HepG2 (cell line): Measurements from ENCODE around the gene PDRG1. TPM values are rescaled to one million over a fixed set of nuclear protein-coding genes. Genes with fewer than 3 reads are reported as not detected.

Experiments
- ATAC-seq: fragments of 200-7000 bp; cut with Tn5 transposase; 3 replicates; pipeline ENCODE4 v1.9.1; 2020; ENCODE audit warnings: mild to moderate bottlenecking, moderate library complexity
- BruUV-seq: library from RNA; stranded (reverse); fragments of 400-500 nt; replicated peaks from 2 replicates; lab custom pipeline; 2021; lab: Mats Ljungman, UMichigan
- CTCF ChIA-PET: fragments of 300-600 bp; formaldehyde crosslinking; extraction: SDS; loops from one replicate; lab custom pipeline; 2021; ENCODE audit warnings: low total read pairs, inconsistent platforms, low intra/inter-chr PET ratio; lab: Yijun Ruan, JAX
- POLR2A ChIA-PET: fragments of 350-600 bp; sonication (Branson Sonifier 250); formaldehyde crosslinking; loops from one replicate; lab custom pipeline; 2020; ENCODE audit warnings: antibody characterized with exemption, inconsistent platforms; lab: Yijun Ruan, JAX
- DNase-seq: peaks from one replicate; pipeline ENCODE4 v3.0.0-alpha.2; 2015; ENCODE audit warnings: low spot score
- FAIRE-seq: peaks from 3 replicates; lab custom pipeline; 2011; peaks lifted over from hg19 to GRCh38; lab: Jason Lieb, UNC
- H2AFZ ChIP-seq: one replicate; pipeline ENCODE4 v1.6.1; 2011; ENCODE audit warnings: low read length, inconsistent platforms
- H3K27ac ChIP-seq: fragments of 300-600 bp; 3 replicates; pipeline ENCODE4 v1.8.0; 2011; ENCODE audit warnings: mixed run types, mild to moderate bottlenecking, mixed read lengths, low read length, inconsistent platforms; ENCODE audit not compliant: insufficient read depth; ENCODE audit errors: extremely low read length
- H3K27me3 ChIP-seq, 2 experiments: fragments of 200-600 bp in 1 of 2; 2 replicates in 1 of 2; 3 replicates in 1 of 2; pipeline versions ENCODE4 v1.6.0 to v1.8.0; 2011; ENCODE audit warnings: low read length in 2 of 2, mild to moderate bottlenecking in 2 of 2, moderate library complexity in 2 of 2, inconsistent platforms in 1 of 2; ENCODE audit not compliant: insufficient read depth in 2 of 2, control insufficient read depth in 1 of 2
- H3K36me3 ChIP-seq, 2 experiments: fragments of 200-600 bp in 1 of 2; replicated peaks in 1 of 2; 2 replicates in 1 of 2; 3 replicates in 1 of 2; pipeline versions ENCODE4 v1.5.1 to v1.8.0; 2011; ENCODE audit warnings: low read length in 2 of 2, inconsistent platforms in 1 of 2; ENCODE audit not compliant: insufficient read depth in 2 of 2, control insufficient read depth in 1 of 2
- H3K4me1 ChIP-seq: 2 replicates; pipeline ENCODE4 v1.5.1; 2012; ENCODE audit warnings: low read length, inconsistent platforms; ENCODE audit not compliant: insufficient read depth
- H3K4me2 ChIP-seq: 2 replicates; pipeline ENCODE4 v1.6.0; 2011; ENCODE audit warnings: low read depth, low read length, inconsistent platforms
- H3K4me3 ChIP-seq, 3 experiments: fragments of 200-600 bp in 1 of 3; sonication (generic), shearing (Covaris generic) in 1 of 3; replicated peaks in 1 of 3; 2 replicates each; pipeline ENCODE4 v1.5.1; 2011 to 2016; ENCODE audit warnings: low read length in 3 of 3, inconsistent platforms in 2 of 3, low read depth in 2 of 3, mild to moderate bottlenecking in 2 of 3, control low read depth in 1 of 3, mixed read lengths in 1 of 3; ENCODE audit not compliant: insufficient read depth in 1 of 3
- H3K79me2 ChIP-seq: one replicate; pipeline ENCODE4 v1.6.1; 2011; ENCODE audit warnings: low read length, inconsistent platforms; ENCODE audit not compliant: insufficient read depth
- H3K9ac ChIP-seq: 2 replicates; pipeline ENCODE4 v1.6.0; 2011; ENCODE audit warnings: mild to moderate bottlenecking, low read depth, low read length, inconsistent platforms; ENCODE audit not compliant: insufficient read depth
- H3K9me3 ChIP-seq: 2 replicates; pipeline ENCODE4 v1.5.1; 2012; ENCODE audit warnings: mild to moderate bottlenecking, low read length
- H4K20me1 ChIP-seq: 2 replicates; pipeline ENCODE4 v1.6.0; 2011; ENCODE audit warnings: inconsistent platforms, mild to moderate bottlenecking, low read length, moderate library complexity; ENCODE audit not compliant: insufficient read depth
- DR1 ChIP-seq: sonication (generic); formaldehyde crosslinking; IDR thresholded peaks from 2 replicates; pipeline ENCODE4 v1.8.0; 2021; ENCODE audit warnings: mild to moderate bottlenecking, missing genetic modification reagents, inconsistent platforms
- GATAD1 ChIP-seq: IDR thresholded peaks from 2 replicates; pipeline ENCODE4 v1.6.1; 2016; ENCODE audit warnings: missing genetic modification reagents, missing compliant biosample characterization
- GPN1 ChIP-seq: sonication (generic); formaldehyde crosslinking; IDR thresholded peaks from 2 replicates; pipeline ENCODE4 v1.5.1; 2020; ENCODE audit warnings: missing genetic modification reagents, borderline replicate concordance
- HDAC2 ChIP-seq: sonication (generic); formaldehyde crosslinking; IDR thresholded peaks from 2 replicates; pipeline ENCODE4 v1.4.0; 2020; ENCODE audit warnings: missing genetic modification reagents
- HNRNPUL1 ChIP-seq: fragments of 200-400 bp; formaldehyde crosslinking; IDR thresholded peaks from 2 replicates; pipeline ENCODE4 v1.6.1; 2017; ENCODE audit warnings: low read depth, mild to moderate bottlenecking, low read length, moderate library complexity
- HOXD1 ChIP-seq: sonication (generic); formaldehyde crosslinking; IDR thresholded peaks from 2 replicates; pipeline ENCODE4 v1.5.0; 2020; ENCODE audit warnings: missing genetic modification reagents
- KLF15 ChIP-seq: sonication (generic); formaldehyde crosslinking; IDR thresholded peaks from 2 replicates; pipeline ENCODE4 v1.8.1; 2023; ENCODE audit warnings: borderline replicate concordance, mild to moderate bottlenecking, inconsistent platforms, missing genetic modification reagents, mixed read lengths
- NCOA1 ChIP-seq: sonication (generic); formaldehyde crosslinking; IDR thresholded peaks from 2 replicates; pipeline ENCODE4 v1.9.0; 2021; ENCODE audit warnings: missing genetic modification reagents
- POLR2G ChIP-seq: fragments of 200-400 bp; formaldehyde crosslinking; IDR thresholded peaks from 2 replicates; pipeline ENCODE4 v1.6.1; 2018; ENCODE audit warnings: mild to moderate bottlenecking, low read depth, low read length, moderate library complexity
- PTBP1 ChIP-seq: fragments of 200-400 bp; formaldehyde crosslinking; IDR thresholded peaks from 2 replicates; pipeline ENCODE4 v1.6.1; 2018; ENCODE audit warnings: low read length, low read depth; ENCODE audit not compliant: poor library complexity, severe bottlenecking
- RCOR2 ChIP-seq: IDR thresholded peaks from 2 replicates; pipeline ENCODE4 v1.6.1; 2016; ENCODE audit warnings: missing biosample characterization, missing genetic modification reagents
- ZFP36 ChIP-seq: fragments of 150-350 bp; IDR thresholded peaks from 2 replicates; pipeline ENCODE4 v1.6.1; 2018; ENCODE audit warnings: borderline replicate concordance, low read length, low read depth; ENCODE audit not compliant: partially characterized antibody
- ZNF296 ChIP-seq: sonication (generic); formaldehyde crosslinking; conservative IDR thresholded peaks from 2 replicates; pipeline ENCODE4 v1.5.0; 2020; ENCODE audit warnings: mild to moderate bottlenecking, missing genetic modification reagents
- ZNF382 ChIP-seq: sonication (generic); formaldehyde crosslinking; IDR thresholded peaks from 2 replicates; pipeline ENCODE4 v1.5.0; 2020; ENCODE audit warnings: missing genetic modification reagents, mild to moderate bottlenecking, borderline replicate concordance
- ZNF547 ChIP-seq: sonication (generic); formaldehyde crosslinking; IDR thresholded peaks from 2 replicates; pipeline ENCODE4 v1.5.1; 2020; ENCODE audit warnings: mild to moderate bottlenecking, missing genetic modification reagents
- ZNF550 ChIP-seq: sonication (generic); formaldehyde crosslinking; IDR thresholded peaks from 2 replicates; pipeline ENCODE4 v1.4.0; 2020; ENCODE audit warnings: mild to moderate bottlenecking, missing genetic modification reagents, borderline replicate concordance
- ZNF589 ChIP-seq: sonication (generic); formaldehyde crosslinking; conservative IDR thresholded peaks from 2 replicates; pipeline ENCODE4 v1.8.0; 2022; ENCODE audit warnings: mild to moderate bottlenecking, moderate library complexity, missing genetic modification reagents
- ZSCAN30 ChIP-seq: sonication (generic); formaldehyde crosslinking; IDR thresholded peaks from 2 replicates; pipeline ENCODE4 v1.5.0; 2020; ENCODE audit warnings: mild to moderate bottlenecking, missing genetic modification reagents
- WGBS: methylation state at CpG from one replicate; pipeline ENCODE4 v1.1.6; 2017; ENCODE audit warnings: low lambda C conversion rate; 5-methylcytosine and 5-hydroxymethylcytosine counted together
- in situ Hi-C: cut with HindIII; loops from 2 replicates; pipeline ENCODE4 v1.10.0; 2017; ENCODE audit warnings: low pct_unique_long_range_greater_than_20kb; ENCODE audit not compliant: extremely low pct_ligation_motif_present
- intact Hi-C: fragments of 100-400 bp; cut with micrococcal nuclease; formaldehyde crosslinking; loops from one replicate; pipeline ENCODE4 v1.10.0; 2022; ENCODE audit not compliant: unreplicated experiment
- polyA plus RNA-seq, 8 experiments: library from polyadenylated mRNA; depleted of rRNA in 3 of 8; stranded (reverse) in 7 of 8; unstranded in 1 of 8; fragments of >200 nt; fragmentation: Illumina TruSeq in 4 of 8; extraction: Trizol in 4 of 8; gene quantifications; 2 replicates each; pipeline versions ENCODE4 v1.2.1 to v1.2.3, GENCODE V29; 2011 to 2016; ENCODE audit warnings: low read depth in 4 of 8, missing spikeins in 1 of 8, mixed read lengths in 1 of 8; ENCODE audit not compliant: insufficient read depth in 1 of 8
- total RNA-seq, 5 experiments: library from RNA; depleted of rRNA; stranded (reverse); fragments of >200 nt; fragmentation: Illumina TruSeq; extraction: Trizol; gene quantifications; 2 replicates each; pipeline ENCODE4 v1.2.3, GENCODE V29; 2016; ENCODE audit warnings: low read depth in 1 of 5
- TF ChIP-seq, protein P1 (sequence below): sonication (generic); formaldehyde crosslinking; IDR thresholded peaks from 2 replicates; pipeline ENCODE4 v1.4.0; 2020; ENCODE audit warnings: mild to moderate bottlenecking, low read depth, missing genetic modification reagents

PDRG1 gene
- total and polyA plus RNA-seq, 2 of the 13 experiments (the other 11 are each of a cell fraction or from before 2014, with no cell fraction given), result 16.6 to 18.0 TPM

DNA sequence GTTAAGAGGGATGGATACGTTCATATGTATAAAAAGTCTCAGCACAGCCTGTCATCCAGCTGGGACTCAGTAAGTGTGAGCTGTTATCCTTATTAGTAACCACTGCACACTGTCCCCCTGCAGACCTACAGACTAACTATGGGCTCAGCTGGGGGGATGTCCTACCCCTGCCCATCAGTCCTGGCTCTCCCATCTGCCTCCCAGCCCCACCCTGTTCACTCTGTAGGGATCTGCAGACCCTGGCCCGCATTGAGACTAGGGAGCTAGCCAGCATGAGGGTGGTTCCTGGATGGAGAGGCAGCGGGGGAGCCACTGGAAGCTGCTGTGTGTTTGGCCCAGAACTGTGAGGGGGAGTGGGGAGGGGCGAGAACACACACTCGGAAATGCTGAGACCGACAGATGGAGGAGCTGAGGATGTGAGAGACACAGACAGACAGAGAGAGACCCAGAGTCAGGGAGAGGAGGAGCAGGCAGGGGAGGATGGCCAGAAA, 33.2 kb upstream of the PDRG1 start:
- CTCF ChIA-PET, result no interaction called here

DNA sequence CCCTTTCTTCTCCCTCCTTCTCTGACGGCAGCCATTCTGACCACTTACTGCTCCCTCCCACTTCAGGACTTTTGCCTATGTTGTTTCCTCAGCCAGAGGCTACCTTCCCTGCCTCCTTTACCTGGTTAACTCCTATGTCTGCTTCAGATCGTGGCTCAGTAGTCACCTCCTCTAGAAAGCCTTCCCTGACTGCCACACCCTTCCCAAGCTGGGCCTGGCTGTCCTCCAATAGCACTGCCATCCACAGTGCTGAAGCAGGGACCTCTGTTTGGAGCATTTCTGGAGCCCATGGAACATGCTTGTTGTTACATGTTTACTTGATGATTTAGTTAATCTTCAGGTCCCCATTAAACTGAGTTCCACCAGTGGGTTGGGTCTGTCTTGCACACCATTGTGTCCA, 29.9 kb upstream of the PDRG1 start:
- DNase-seq (no peak), ATAC-seq (no peak), FAIRE-seq (no peak)
- no peak overlapping the region for H3K27ac ChIP-seq
- H2AFZ ChIP-seq, result no peak overlapping the region
- H3K79me2 ChIP-seq, result no peaks in the 10 kb centered on the region
- no peaks in the 10 kb centered on the region for H3K36me3 ChIP-seq
- intact Hi-C loops, result no loop called here
- CTCF ChIA-PET, result no interaction called here
- in situ Hi-C loops, result no loop called here
- H3K4me3 ChIP-seq, result no peak overlapping the region
- POLR2A ChIA-PET, result no interaction called here
- no TSS peak for BruUV-seq
- no peaks in the 10 kb centered on the region for H3K9me3 ChIP-seq
- no peak for TF ChIP-seq DR1 (CRISPR knock-in tag)
- TF ChIP-seq ZFP36, result peak; percentile 59
- no peak overlapping the region for H3K4me2 ChIP-seq
- 0% methylated on average over 2 of the region's 2 CpGs for WGBS
- H3K9ac ChIP-seq, result no peak overlapping the region
- no peaks in the 10 kb centered on the region for H4K20me1 ChIP-seq
- no peaks in the 10 kb centered on the region for H3K4me1 ChIP-seq
- peaks cover 0 to 13% of the 10 kb centered on the region in 2 experiments; a peak in 3 of 5 replicates for H3K27me3 ChIP-seq

More for the DNA sequence above, 33.2 kb upstream of the PDRG1 start:
- Histone ChIP-seq H3K4me2 (no peak overlapping the region), H2AFZ (no peak overlapping the region), H3K9me3 (no peaks in the 10 kb centered on the region), H3K4me3 (no peak overlapping the region), H3K27me3 (peaks cover 0 to 17% of the 10 kb centered on the region in 2 experiments; a peak in 3 of 5 replicates), H3K36me3 (no peaks in the 10 kb centered on the region), H3K79me2 (no peaks in the 10 kb centered on the region), H4K20me1 (no peaks in the 10 kb centered on the region), H3K9ac (no peak overlapping the region), H3K27ac (no peak overlapping the region), H3K4me1 (no peaks in the 10 kb centered on the region)
- DNase-seq (no peak), FAIRE-seq (no peak), ATAC-seq (no peak)
- POLR2A ChIA-PET, result no interaction called here
- 2% methylated on average over 6 of the region's 6 CpGs for WGBS
- no TSS peak for BruUV-seq
- in situ Hi-C loops, result no loop called here
- TF ChIP-seq POLR2G (no peak), ZNF550 (no peak), HOXD1 (no peak), GPN1 (CRISPR knock-in tag) (no peak), RCOR2 (CRISPR knock-in tag) (no peak), ZNF589 (CRISPR knock-in tag) (no peak), ZNF296 (no peak), ZSCAN30 (CRISPR knock-in tag) (no peak), HNRNPUL1 (no peak), ZNF382 (CRISPR knock-in tag) (no peak), KLF15 (CRISPR knock-in tag) (no peak), NCOA1 (no peak), ZNF547 (CRISPR knock-in tag) (no peak), PTBP1 (no peak), GATAD1 (CRISPR knock-in tag) (no peak), HDAC2 (CRISPR knock-in tag) (no peak)
- TF ChIP-seq, protein P1, sequence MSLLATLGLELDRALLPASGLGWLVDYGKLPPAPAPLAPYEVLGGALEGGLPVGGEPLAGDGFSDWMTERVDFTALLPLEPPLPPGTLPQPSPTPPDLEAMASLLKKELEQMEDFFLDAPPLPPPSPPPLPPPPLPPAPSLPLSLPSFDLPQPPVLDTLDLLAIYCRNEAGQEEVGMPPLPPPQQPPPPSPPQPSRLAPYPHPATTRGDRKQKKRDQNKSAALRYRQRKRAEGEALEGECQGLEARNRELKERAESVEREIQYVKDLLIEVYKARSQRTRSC (CRISPR knock-in tag), result no peak
- intact Hi-C loops, result no loop called here
